H1 (cell line): ENCODE data around the gene SERPINE2. TPM values are rescaled to one million over a fixed set of nuclear protein-coding genes. Genes with fewer than 3 reads are reported as not detected.

Source experiments
- CTCF ChIA-PET: fragments of 300-600 bp; sonication (Branson Sonifier 250); formaldehyde crosslinking; loops from one replicate; lab custom pipeline; 2021; ENCODE audit not compliant: partially characterized antibody; lab: Charles Lee
- POLR2A ChIA-PET: fragments of 300-600 bp; sonication (Branson Sonifier 250); formaldehyde crosslinking; loops from one replicate; lab custom pipeline; 2021; ENCODE audit warnings: inconsistent platforms; ENCODE audit not compliant: partially characterized antibody; lab: Charles Lee
- DNase-seq, 2 experiments: peaks; one replicate each; pipeline versions ENCODE4 v3.0.0 to v3.0.0-alpha.2; 2010 to 2022; ENCODE audit warnings: low spot score in 2 of 2, low read depth in 1 of 2, mixed read lengths in 1 of 2
- FAIRE-seq: peaks from 2 replicates; lab custom pipeline; 2011; peaks lifted over from hg19 to GRCh38; lab: Jason Lieb, UNC
- H2AFZ ChIP-seq: 2 replicates; pipeline ENCODE4 v1.8.1; 2012; ENCODE audit warnings: low read length, inconsistent platforms
- H2AK5ac ChIP-seq: 2 replicates; pipeline ENCODE4 v1.6.1; 2013; ENCODE audit warnings: low read depth, low read length
- H2BK120ac ChIP-seq: replicated peaks from 2 replicates; pipeline ENCODE3; 2013; ENCODE audit warnings: low read depth, low read length, inconsistent platforms
- H2BK12ac ChIP-seq: 2 replicates; pipeline ENCODE4 v1.6.1; 2013; ENCODE audit warnings: low read depth, low read length
- H2BK15ac ChIP-seq: 2 replicates; pipeline ENCODE4 v1.6.1; 2013; ENCODE audit warnings: low read length
- H2BK20ac ChIP-seq: 2 replicates; pipeline ENCODE4 v1.6.1; 2013; ENCODE audit warnings: low read length
- H2BK5ac ChIP-seq: 2 replicates; pipeline ENCODE4 v1.6.1; 2013; ENCODE audit warnings: low read depth, low read length
- H3K14ac ChIP-seq: 2 replicates; pipeline ENCODE4 v1.6.1; 2013; ENCODE audit warnings: inconsistent platforms; ENCODE audit not compliant: insufficient read length
- H3K18ac ChIP-seq: 2 replicates; pipeline ENCODE4 v1.6.1; 2013; ENCODE audit warnings: low read length; ENCODE audit errors: extremely low read depth
- H3K23ac ChIP-seq: 2 replicates; pipeline ENCODE4 v1.6.1; 2013; ENCODE audit warnings: inconsistent platforms; ENCODE audit not compliant: insufficient read length
- H3K23me2 ChIP-seq: 2 replicates; pipeline ENCODE4 v1.6.1; 2013; ENCODE audit warnings: low read depth, low read length
- H3K27ac ChIP-seq: 2 replicates; pipeline ENCODE4 v1.6.1; 2011; ENCODE audit warnings: low read depth, low read length, inconsistent platforms
- H3K27me3 ChIP-seq, 4 experiments: replicated peaks in 1 of 4; 1 replicate in 1 of 4; 2 replicates in 3 of 4; pipeline versions ENCODE4 v1.6.1 to v1.8.1; 2011 to 2013; ENCODE audit warnings: low read length in 3 of 4, mild to moderate bottlenecking in 3 of 4, inconsistent platforms in 2 of 4, mixed read lengths in 2 of 4, moderate library complexity in 1 of 4; ENCODE audit not compliant: control insufficient read depth in 3 of 4, insufficient read depth in 3 of 4; ENCODE audit errors: extremely low read depth in 1 of 4
- H3K36me3 ChIP-seq, 4 experiments: 2 replicates each; pipeline versions ENCODE4 v1.6.1 to v1.8.1; 2011 to 2013; ENCODE audit warnings: mild to moderate bottlenecking in 4 of 4, low read length in 3 of 4, moderate library complexity in 2 of 4, control low read depth in 1 of 4, inconsistent platforms in 1 of 4; ENCODE audit not compliant: insufficient read depth in 4 of 4, control insufficient read depth in 2 of 4
- H3K4ac ChIP-seq: replicated peaks from 2 replicates; pipeline ENCODE3; 2013; ENCODE audit warnings: low read length, low read depth, mixed read lengths, inconsistent platforms; ENCODE audit not compliant: insufficient read length
- H3K4me1 ChIP-seq, 4 experiments: replicated peaks in 1 of 4; 1 replicate in 1 of 4; 2 replicates in 3 of 4; pipeline versions ENCODE4 v1.6.1 to v1.8.1; 2011 to 2013; ENCODE audit warnings: low read length in 3 of 4, inconsistent platforms in 2 of 4, mixed read lengths in 1 of 4; ENCODE audit not compliant: insufficient read depth in 4 of 4, control insufficient read depth in 3 of 4
- H3K4me2 ChIP-seq, 2 experiments: 2 replicates each; pipeline versions ENCODE4 v1.6.1 to v1.8.1; 2011 to 2013; ENCODE audit warnings: low read depth in 2 of 2, low read length in 2 of 2, control low read depth in 1 of 2, inconsistent platforms in 1 of 2, mild to moderate bottlenecking in 1 of 2; ENCODE audit not compliant: insufficient read depth in 1 of 2
- H3K4me3 ChIP-seq, 4 experiments: fragments of 200-600, 300-600 bp in 1 of 4; sonication (generic), shearing (Covaris generic), sonication (Bioruptor Twin) in 1 of 4; 2 replicates each; pipeline versions ENCODE4 v1.5.1 to v1.8.1; 2011 to 2016; ENCODE audit warnings: low read length in 4 of 4, low read depth in 3 of 4, control low read depth in 2 of 4, inconsistent platforms in 2 of 4, mild to moderate bottlenecking in 2 of 4, mixed read lengths in 1 of 4, moderate library complexity in 1 of 4; ENCODE audit not compliant: insufficient read depth in 2 of 4; ENCODE audit errors: extremely low read depth in 1 of 4
- H3K56ac ChIP-seq: replicated peaks from 2 replicates; pipeline ENCODE3; 2013; ENCODE audit warnings: low read depth, mild to moderate bottlenecking, mixed read lengths, low read length, inconsistent platforms; ENCODE audit not compliant: insufficient read length
- H3K79me1 ChIP-seq: 2 replicates; pipeline ENCODE4 v1.6.1; 2013; ENCODE audit warnings: low read depth, low read length, control low read depth
- H3K79me2 ChIP-seq, 2 experiments: 2 replicates each; pipeline versions ENCODE4 v1.6.1 to v1.8.1; 2012 to 2013; ENCODE audit warnings: low read length in 2 of 2, mild to moderate bottlenecking in 2 of 2, inconsistent platforms in 1 of 2; ENCODE audit not compliant: insufficient read depth in 2 of 2, control insufficient read depth in 1 of 2
- H3K9ac ChIP-seq, 4 experiments: replicated peaks in 1 of 4; 1 replicate in 1 of 4; 2 replicates in 3 of 4; pipeline versions ENCODE4 v1.6.1 to v1.8.1; 2011 to 2013; ENCODE audit warnings: low read depth in 3 of 4, low read length in 3 of 4, control low read depth in 2 of 4, mild to moderate bottlenecking in 2 of 4, moderate library complexity in 2 of 4, inconsistent platforms in 1 of 4; ENCODE audit errors: extremely low read depth in 1 of 4
- H3K9me3 ChIP-seq, 2 experiments: 2 replicates each; pipeline versions ENCODE4 v1.6.1 to v1.8.1; 2012 to 2013; ENCODE audit warnings: mild to moderate bottlenecking in 2 of 2, moderate library complexity in 2 of 2, control low read depth in 1 of 2, inconsistent platforms in 1 of 2, low read depth in 1 of 2, low read length in 1 of 2, mixed read lengths in 1 of 2; ENCODE audit not compliant: insufficient read depth in 2 of 2
- H4K20me1 ChIP-seq, 2 experiments: replicated peaks in 1 of 2; 2 replicates each; pipeline versions ENCODE3 to v1.8.1; 2011 to 2013; ENCODE audit warnings: inconsistent platforms in 2 of 2, low read length in 2 of 2, mild to moderate bottlenecking in 1 of 2; ENCODE audit not compliant: insufficient read depth in 2 of 2, control insufficient read depth in 1 of 2
- H4K5ac ChIP-seq: 2 replicates; pipeline ENCODE4 v1.6.1; 2013; ENCODE audit warnings: low read length, low read depth, mixed read lengths, inconsistent platforms; ENCODE audit not compliant: insufficient read length
- H4K8ac ChIP-seq: 2 replicates; pipeline ENCODE4 v1.8.0; 2013; ENCODE audit warnings: mild to moderate bottlenecking, moderate library complexity, low read length, inconsistent platforms; ENCODE audit not compliant: insufficient read depth; ENCODE audit errors: extremely low read depth
- H4K91ac ChIP-seq: replicated peaks from 2 replicates; pipeline ENCODE3; 2013; ENCODE audit warnings: low read length, mixed read lengths, inconsistent platforms; ENCODE audit not compliant: insufficient read length
- EZH2 ChIP-seq: fragments of 200-600 bp; sonication (generic); IDR thresholded peaks from 2 replicates; pipeline ENCODE4 v1.7.1; 2012; ENCODE audit warnings: low read depth, mild to moderate bottlenecking, moderate library complexity, low read length, inconsistent platforms; ENCODE audit not compliant: severe bottlenecking
- HDAC2 ChIP-seq, 2 experiments: fragments of 300-600 bp in 1 of 2; sonication (generic) in 1 of 2; IDR thresholded peaks; 2 replicates each; pipeline ENCODE4 v1.6.1; 2011 to 2012; ENCODE audit warnings: low read depth in 2 of 2, low read length in 2 of 2, mild to moderate bottlenecking in 2 of 2, moderate library complexity in 2 of 2, borderline replicate concordance in 1 of 2, inconsistent platforms in 1 of 2
- JUN ChIP-seq: IDR thresholded peaks from 2 replicates; pipeline ENCODE4 v1.6.1; 2011; ENCODE audit warnings: low read depth, mild to moderate bottlenecking, improper control_type of control experiment, low read length
- POLR2A ChIP-seq, 2 experiments: IDR thresholded peaks; 1 replicate in 1 of 2; 2 replicates in 1 of 2; pipeline ENCODE4 v1.6.1; 2011; ENCODE audit warnings: low read depth in 2 of 2, low read length in 2 of 2, mild to moderate bottlenecking in 2 of 2; ENCODE audit errors: control extremely low read depth in 1 of 2
- RAD21 ChIP-seq, 2 experiments: IDR thresholded peaks in 1 of 2; conservative IDR thresholded peaks in 1 of 2; 2 replicates each; pipeline ENCODE4 v1.6.1; 2011; ENCODE audit warnings: low read depth in 2 of 2, low read length in 2 of 2, improper control_type of control experiment in 1 of 2, inconsistent platforms in 1 of 2, mild to moderate bottlenecking in 1 of 2, moderate library complexity in 1 of 2
- YY1 ChIP-seq: IDR thresholded peaks from 2 replicates; pipeline ENCODE4 v1.6.1; 2011; ENCODE audit warnings: low read depth, mild to moderate bottlenecking, low read length
- WGBS, 2 experiments: shearing (Covaris generic) in 1 of 2; methylation state at CpG; one replicate each; pipeline versions ENCODE4 v1.1.6 to v1.1.7; 2013 to 2015; ENCODE audit warnings: low lambda C conversion rate in 2 of 2, mixed read lengths in 2 of 2, inconsistent platforms in 1 of 2, low coverage in 1 of 2, missing lambda C conversion rate in 1 of 2; ENCODE audit not compliant: insufficient replicate concordance in 2 of 2, insufficient coverage in 1 of 2, insufficient read length in 1 of 2; ENCODE audit errors: extremely low coverage in 1 of 2, missing lambda C conversion rate in 1 of 2; 5-methylcytosine and 5-hydroxymethylcytosine counted together
- polyA plus RNA-seq, 7 experiments: library from polyadenylated mRNA; depleted of rRNA in 3 of 7; stranded (reverse) in 5 of 7; unstranded in 2 of 7; fragments of >200 nt in 5 of 7; fragments of 200-250 nt in 2 of 7; gene quantifications; 1 replicate in 5 of 7; 2 replicates in 1 of 7; 4 replicates in 1 of 7; pipeline versions ENCODE4 v1.2.1 to v1.2.3, GENCODE V29; 2011 to 2013; ENCODE audit warnings: missing spikeins in 2 of 7, mixed read lengths in 2 of 7
- total RNA-seq: library from RNA; stranded (reverse); fragmentation: NEBNext Ultra II Directional; extraction: Animal tissue kit (Norgen Biotek cat#: 25700); gene quantifications from 2 replicates; pipeline ENCODE4 v1.2.1, GENCODE V29; 2021

SERPINE2 gene
- total and polyA plus RNA-seq, 2 of the 8 experiments (the other 6 are each of a cell fraction or from before 2014, with no cell fraction given), result 26.2 to 76.0 TPM

DNA sequence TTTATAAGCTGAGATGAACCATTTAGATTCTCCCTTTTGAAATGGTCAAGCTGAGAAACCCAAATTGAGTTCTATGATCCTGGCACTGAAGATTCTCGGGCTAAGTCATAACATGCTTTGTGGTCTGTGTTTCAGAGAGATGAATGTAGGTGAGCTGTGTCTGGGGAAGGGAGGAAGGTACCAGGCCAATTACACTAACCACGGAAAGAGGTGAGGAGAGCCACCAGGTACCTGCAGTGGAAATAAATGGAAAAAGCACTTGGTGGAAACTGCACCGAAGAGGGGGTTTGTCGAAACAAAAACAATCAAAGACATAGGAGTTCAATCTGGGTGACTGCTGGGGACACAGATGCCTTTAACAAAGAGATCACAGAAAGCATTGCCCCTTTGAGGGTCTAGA, 82.8 kb downstream of the SERPINE2 start:
- Histone ChIP-seq H3K23ac (no peak overlapping the region), H4K5ac (no peak overlapping the region), H3K4me2 (peak overlapping the region; percentile 44 to 57; a peak in 3 of 4 replicates), H2AFZ (peak overlapping the region; percentile 82), H3K9ac (no peak overlapping the region), H3K23me2 (no peaks in the 10 kb centered on the region), H3K79me1 (no peaks in the 10 kb centered on the region; the same call in 1 of the 2 replicates), H2BK12ac (0 out of 2 replicates have a peak overlapping the region, but pooled peaks have one; percentile 10), H3K56ac (no peak overlapping the region), H3K4ac (no peak overlapping the region), H3K36me3 (peaks cover 0 to 20% (median 8%) of the 10 kb centered on the region in 4 experiments; a peak in 4 of 8 replicates), H4K20me1 (peaks cover 0 to 4% of the 10 kb centered on the region in 2 experiments), H3K14ac (no peak overlapping the region), H2AK5ac (no peak overlapping the region; the same call in 1 of the 2 replicates), H4K8ac (no peak overlapping the region), H3K18ac (no peak overlapping the region; the same call in 1 of the 2 replicates), H2BK5ac (no peak overlapping the region), H2BK120ac (no peak overlapping the region), H2BK15ac (no peak overlapping the region), H2BK20ac (no peak overlapping the region), H3K79me2 (peaks cover 18 to 41% of the 10 kb centered on the region in 2 experiments), H3K4me3 (peak overlapping the region in 1 of 4 experiments; percentile 91; a peak in 1 of 8 replicates), H4K91ac (no peak overlapping the region), H3K27ac (no peak overlapping the region), H3K4me1 (peaks cover 3 to 11% (median 6%) of the 10 kb centered on the region in 4 experiments; a peak in 4 of 7 replicates), H3K27me3 (no peaks in the 10 kb centered on the region), H3K9me3 (no peaks in the 10 kb centered on the region)
- POLR2A ChIA-PET, result interaction anchor here (0.9 to 2.9 kb wide), 5 partner anchors 9 to 53 kb away, joined by 3 to 9 read pairs (median 6); partner anchors contain the start of gene WDFY1
- no peak for DNase-seq
- no peak for FAIRE-seq
- WGBS, 2 experiments, result 88% methylated on average over 4 of the region's 4 CpGs; no CpG with 5 or more reads in 1 of the 2 experiments
- CTCF ChIA-PET, result interaction anchor here (0.7 to 1.8 kb wide), 3 partner anchors 10 to 427 kb away, joined by 3 read pairs; no protein-coding TSS in a partner anchor
- TF ChIP-seq POLR2A (IDR thresholded peaks at IDR 0.05; ENCODE audit: control extremely low read depth in 1 of 2, low read depth in 2 of 2, low read length in 2 of 2), result no peak
- TF ChIP-seq HDAC2 (IDR thresholded peaks at IDR 0.05; ENCODE audit: borderline replicate concordance in 1 of 2, low read depth in 2 of 2, low read length in 2 of 2), result no peak
- no peak for TF ChIP-seq JUN
- no peak for TF ChIP-seq RAD21 (IDR thresholded peaks at IDR 0.05 in 1 of 2, conservative IDR thresholded peaks at IDR 0.05 in 1 of 2; ENCODE audit: low read depth in 2 of 2, low read length in 2 of 2)
- TF ChIP-seq EZH2, result no peak
- no peak for TF ChIP-seq YY1
